MM.1S (cell line): ENCODE data around the gene SMCHD1.

Source experiments
- DNase-seq: peaks from one replicate; pipeline ENCODE4 v3.0.0-alpha.2; 2015
- H2AFZ ChIP-seq: fragments of 300-600 bp; sonication (generic); 2 replicates; pipeline ENCODE4 v1.6.0; 2016; ENCODE audit warnings: antibody characterized with exemption, low read length
- H3F3A ChIP-seq: fragments of 300-600 bp; sonication (generic); 2 replicates; pipeline ENCODE4 v1.6.1; 2016; ENCODE audit warnings: mild to moderate bottlenecking, antibody characterized with exemption, low read length, moderate library complexity, mixed read lengths; ENCODE audit not compliant: insufficient read depth
- H3K27ac ChIP-seq: fragments of 300-600 bp; sonication (generic); 2 replicates; pipeline ENCODE4 v1.5.1; 2016; ENCODE audit warnings: mild to moderate bottlenecking, low read length
- H3K27me3 ChIP-seq: fragments of 300-600 bp; sonication (generic); replicated peaks from 2 replicates; pipeline ENCODE4 v1.6.0; 2016; ENCODE audit warnings: low read length; ENCODE audit not compliant: insufficient read depth
- H3K36me3 ChIP-seq: fragments of 300-600 bp; sonication (generic); replicated peaks from 2 replicates; pipeline ENCODE4 v1.6.1; 2016; ENCODE audit warnings: mild to moderate bottlenecking, low read length, mixed read lengths; ENCODE audit not compliant: insufficient read depth
- H3K4me1 ChIP-seq: fragments of 300-600 bp; sonication (generic); 2 replicates; pipeline ENCODE4 v1.6.1; 2016; ENCODE audit warnings: low read length, mixed read lengths
- H3K4me2 ChIP-seq: fragments of 300-600 bp; sonication (generic); 2 replicates; pipeline ENCODE4 v1.6.0; 2016; ENCODE audit warnings: low read depth, low read length
- H3K4me3 ChIP-seq: fragments of 300-600 bp; sonication (generic); 2 replicates; pipeline ENCODE4 v1.5.1; 2016; ENCODE audit warnings: low read length, mixed read lengths
- H3K79me2 ChIP-seq: fragments of 300-600 bp; sonication (generic); 2 replicates; pipeline ENCODE4 v1.6.1; 2016; ENCODE audit warnings: mixed run types, low read length, mixed read lengths
- H3K9ac ChIP-seq: fragments of 300-600 bp; sonication (generic); 2 replicates; pipeline ENCODE4 v1.6.1; 2016; ENCODE audit warnings: low read length, mixed read lengths
- H3K9me2 ChIP-seq: fragments of 300-600 bp; sonication (generic); replicated peaks from 2 replicates; pipeline ENCODE4 v1.6.1; 2016; ENCODE audit warnings: mild to moderate bottlenecking, low read length, mixed read lengths; ENCODE audit not compliant: insufficient read depth
- H3K9me3 ChIP-seq: fragments of 300-600 bp; sonication (generic); replicated peaks from 2 replicates; pipeline ENCODE4 v1.6.1; 2016; ENCODE audit warnings: mild to moderate bottlenecking, low read length, mixed read lengths; ENCODE audit not compliant: insufficient read depth
- H4K20me1 ChIP-seq: fragments of 300-600 bp; sonication (generic); 2 replicates; pipeline ENCODE4 v1.6.1; 2016; ENCODE audit warnings: mild to moderate bottlenecking, low read length, moderate library complexity, mixed read lengths; ENCODE audit not compliant: insufficient read depth
- EZH2 ChIP-seq: fragments of 300-600 bp; sonication (generic); optimal IDR thresholded peaks from 2 replicates; pipeline ENCODE3; 2017; ENCODE audit warnings: low read depth, mild to moderate bottlenecking, antibody characterized with exemption, low read length, mixed read lengths
- EZH2phosphoT487 ChIP-seq: fragments of 300-600 bp; sonication (generic); IDR thresholded peaks from 2 replicates; pipeline ENCODE4 v1.6.1; 2018; ENCODE audit warnings: antibody characterized with exemption, low read length
- TF ChIP-seq, protein P1 (sequence below): fragments of 300-600 bp; sonication (generic); IDR thresholded peaks from 2 replicates; pipeline ENCODE4 v1.5.1; 2016; ENCODE audit warnings: antibody characterized with exemption, low read length, mixed read lengths

The SMCHD1 gene

DNA sequence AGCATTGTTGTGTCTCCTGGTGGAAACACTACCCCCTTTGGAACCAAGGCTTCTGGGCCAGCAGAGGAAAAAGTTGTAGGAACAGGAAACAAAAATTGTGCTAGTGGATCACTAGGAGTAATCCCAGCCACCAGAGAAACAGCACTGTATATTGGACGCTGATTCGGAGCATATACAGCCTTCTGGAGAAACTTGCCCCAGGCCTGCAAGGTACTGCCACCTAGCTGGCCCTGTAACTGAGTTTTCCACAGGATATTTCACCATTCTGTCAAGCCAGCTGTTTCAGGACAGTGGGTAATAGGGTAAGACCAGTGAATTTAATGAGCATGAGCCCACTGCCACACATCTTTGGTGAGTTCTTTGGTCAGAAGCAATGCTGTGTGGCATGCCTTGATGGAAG, 166.2 kb downstream of the SMCHD1 start:
- H3K4me1 ChIP-seq = no peaks in the 10 kb centered on the region
- H3K9me2 ChIP-seq = no peaks in the 10 kb centered on the region
- no peaks in the 10 kb centered on the region for H3K9me3 ChIP-seq
- no peaks in the 10 kb centered on the region for H3K79me2 ChIP-seq
- no peaks in the 10 kb centered on the region for H3K36me3 ChIP-seq
- H2AFZ ChIP-seq = no peak overlapping the region
- DNase-seq = no peak
- no peak overlapping the region for H3K4me2 ChIP-seq
- H3K27me3 ChIP-seq = no peaks in the 10 kb centered on the region
- TF ChIP-seq, protein P1, sequence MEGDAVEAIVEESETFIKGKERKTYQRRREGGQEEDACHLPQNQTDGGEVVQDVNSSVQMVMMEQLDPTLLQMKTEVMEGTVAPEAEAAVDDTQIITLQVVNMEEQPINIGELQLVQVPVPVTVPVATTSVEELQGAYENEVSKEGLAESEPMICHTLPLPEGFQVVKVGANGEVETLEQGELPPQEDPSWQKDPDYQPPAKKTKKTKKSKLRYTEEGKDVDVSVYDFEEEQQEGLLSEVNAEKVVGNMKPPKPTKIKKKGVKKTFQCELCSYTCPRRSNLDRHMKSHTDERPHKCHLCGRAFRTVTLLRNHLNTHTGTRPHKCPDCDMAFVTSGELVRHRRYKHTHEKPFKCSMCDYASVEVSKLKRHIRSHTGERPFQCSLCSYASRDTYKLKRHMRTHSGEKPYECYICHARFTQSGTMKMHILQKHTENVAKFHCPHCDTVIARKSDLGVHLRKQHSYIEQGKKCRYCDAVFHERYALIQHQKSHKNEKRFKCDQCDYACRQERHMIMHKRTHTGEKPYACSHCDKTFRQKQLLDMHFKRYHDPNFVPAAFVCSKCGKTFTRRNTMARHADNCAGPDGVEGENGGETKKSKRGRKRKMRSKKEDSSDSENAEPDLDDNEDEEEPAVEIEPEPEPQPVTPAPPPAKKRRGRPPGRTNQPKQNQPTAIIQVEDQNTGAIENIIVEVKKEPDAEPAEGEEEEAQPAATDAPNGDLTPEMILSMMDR = no peak
- no peak for TF ChIP-seq EZH2
- no peak for TF ChIP-seq EZH2phosphoT487
- no peak overlapping the region for H3K4me3 ChIP-seq
- no peaks in the 10 kb centered on the region for H3F3A ChIP-seq
- no peak overlapping the region for H3K9ac ChIP-seq
- H3K27ac ChIP-seq = no peak overlapping the region
- no peaks in the 10 kb centered on the region for H4K20me1 ChIP-seq

DNA sequence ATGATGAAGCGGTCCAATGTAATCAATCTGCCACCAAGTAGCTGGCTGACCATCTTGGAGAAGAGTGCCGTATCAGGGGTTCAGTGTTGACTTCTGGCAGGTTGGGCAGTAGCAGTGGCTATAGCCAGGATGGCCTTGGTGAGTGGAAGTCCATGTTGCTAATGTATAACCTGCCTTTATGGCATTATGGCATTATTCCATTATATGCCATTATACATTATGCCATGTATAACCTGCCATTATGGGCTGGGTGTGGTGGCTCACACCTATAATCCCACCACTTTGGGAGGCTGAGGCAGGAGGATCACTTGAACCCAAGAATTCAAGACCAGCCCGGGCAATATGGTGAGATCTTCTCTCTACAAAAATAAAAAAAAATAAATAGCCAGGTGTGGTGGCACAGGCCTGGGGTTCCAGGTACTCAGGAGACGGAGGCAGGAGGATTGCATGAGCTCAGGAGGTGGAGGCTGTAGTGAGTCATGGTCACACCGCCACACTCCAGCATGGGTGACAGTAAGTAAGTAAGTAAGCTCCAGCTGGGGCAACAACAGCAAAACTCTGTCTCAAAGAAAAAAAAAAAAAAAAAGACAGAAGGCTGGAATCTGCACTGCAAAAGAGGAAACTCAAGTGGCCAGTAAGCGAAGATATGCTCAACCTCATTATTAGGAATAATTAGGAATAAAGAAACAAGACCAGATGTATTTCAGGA, 166.8 kb downstream of the SMCHD1 start:
- no peak for TF ChIP-seq EZH2
- no peak for TF ChIP-seq EZH2phosphoT487
- TF ChIP-seq, protein P1 = no peak
- no peak overlapping the region for H3K4me2 ChIP-seq

DNA sequence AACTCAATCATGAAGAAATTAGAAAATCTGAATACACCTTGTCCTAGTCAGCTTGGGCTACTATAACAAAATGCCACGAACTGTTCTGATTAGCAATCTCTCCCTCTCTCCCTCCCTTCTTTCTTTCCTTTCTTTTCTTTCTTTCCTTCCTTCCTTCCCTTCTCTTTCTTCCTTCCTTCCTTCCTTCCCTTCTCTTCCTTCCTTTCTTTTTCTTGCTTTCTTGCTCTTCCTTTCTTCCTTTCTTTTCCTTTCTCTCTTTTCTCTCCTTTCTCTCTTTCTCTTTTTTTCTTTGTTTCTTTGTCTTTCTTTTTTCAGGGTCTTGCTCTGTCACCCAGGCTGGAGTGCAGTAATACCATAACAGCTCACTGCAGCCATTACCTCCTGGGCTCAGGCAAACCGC, 167.7 kb downstream of the SMCHD1 start:
- no peaks in the 10 kb centered on the region for H4K20me1 ChIP-seq
- no peak overlapping the region for H3K9ac ChIP-seq
- H2AFZ ChIP-seq = no peak overlapping the region
- DNase-seq = no peak
- no peaks in the 10 kb centered on the region for H3K4me1 ChIP-seq
- TF ChIP-seq, protein P1 = no peak
- TF ChIP-seq EZH2phosphoT487 (no peak), EZH2 (no peak)
- H3K9me2 ChIP-seq = no peaks in the 10 kb centered on the region
- H3K4me2 ChIP-seq = no peak overlapping the region
- no peaks in the 10 kb centered on the region for H3K9me3 ChIP-seq
- no peak overlapping the region for H3K4me3 ChIP-seq
- H3K36me3 ChIP-seq = no peaks in the 10 kb centered on the region
- H3K27me3 ChIP-seq = no peaks in the 10 kb centered on the region
- H3K79me2 ChIP-seq = no peaks in the 10 kb centered on the region
- H3K27ac ChIP-seq = no peak overlapping the region
- no peaks in the 10 kb centered on the region for H3F3A ChIP-seq

More for the DNA sequence above, 166.8 kb downstream of the SMCHD1 start:
- Histone ChIP-seq H4K20me1 (no peaks in the 10 kb centered on the region), H2AFZ (no peak overlapping the region), H3K4me3 (no peak overlapping the region), H3K27me3 (no peaks in the 10 kb centered on the region), H3K36me3 (no peaks in the 10 kb centered on the region), H3K9me2 (no peaks in the 10 kb centered on the region), H3K79me2 (no peaks in the 10 kb centered on the region), H3K9me3 (no peaks in the 10 kb centered on the region), H3K27ac (no peak overlapping the region), H3F3A (no peaks in the 10 kb centered on the region), H3K9ac (no peak overlapping the region), H3K4me1 (no peaks in the 10 kb centered on the region)
- no peak for DNase-seq
